GM12891 (cell line): ENCODE results near the gene CCDC177.

Source experiments
- DNase-seq: peaks from one replicate; pipeline ENCODE4 v3.0.0; 2011; ENCODE audit warnings: low spot score; ENCODE audit not compliant: insufficient read length
- FAIRE-seq: peaks from 2 replicates; lab custom pipeline; 2011; peaks lifted over from hg19 to GRCh38; lab: Jason Lieb, UNC
- PAX5 ChIP-seq: IDR thresholded peaks from 2 replicates; pipeline ENCODE4 v1.6.1; 2011; ENCODE audit warnings: low read length, moderate library complexity, mild to moderate bottlenecking; ENCODE audit not compliant: insufficient read depth, severe bottlenecking
- POLR2A ChIP-seq: IDR thresholded peaks from 2 replicates; pipeline ENCODE4 v1.6.1; 2011; ENCODE audit warnings: low read depth, low read length, control low read depth
- POLR2AphosphoS5 ChIP-seq: IDR thresholded peaks from 2 replicates; pipeline ENCODE4 v1.6.1; 2011; ENCODE audit warnings: low read depth, low read length, control low read depth
- POU2F2 ChIP-seq: IDR thresholded peaks from 2 replicates; pipeline ENCODE4 v1.6.1; 2011; ENCODE audit warnings: low read depth, mild to moderate bottlenecking, control low read depth, low read length, moderate library complexity
- SPI1 ChIP-seq: IDR thresholded peaks from 2 replicates; pipeline ENCODE4 v1.6.1; 2011; ENCODE audit warnings: low read depth, low read length, control low read depth
- TAF1 ChIP-seq: IDR thresholded peaks from 2 replicates; pipeline ENCODE4 v1.6.1; 2011; ENCODE audit warnings: low read depth, low read length, control low read depth

Gene CCDC177

DNA sequence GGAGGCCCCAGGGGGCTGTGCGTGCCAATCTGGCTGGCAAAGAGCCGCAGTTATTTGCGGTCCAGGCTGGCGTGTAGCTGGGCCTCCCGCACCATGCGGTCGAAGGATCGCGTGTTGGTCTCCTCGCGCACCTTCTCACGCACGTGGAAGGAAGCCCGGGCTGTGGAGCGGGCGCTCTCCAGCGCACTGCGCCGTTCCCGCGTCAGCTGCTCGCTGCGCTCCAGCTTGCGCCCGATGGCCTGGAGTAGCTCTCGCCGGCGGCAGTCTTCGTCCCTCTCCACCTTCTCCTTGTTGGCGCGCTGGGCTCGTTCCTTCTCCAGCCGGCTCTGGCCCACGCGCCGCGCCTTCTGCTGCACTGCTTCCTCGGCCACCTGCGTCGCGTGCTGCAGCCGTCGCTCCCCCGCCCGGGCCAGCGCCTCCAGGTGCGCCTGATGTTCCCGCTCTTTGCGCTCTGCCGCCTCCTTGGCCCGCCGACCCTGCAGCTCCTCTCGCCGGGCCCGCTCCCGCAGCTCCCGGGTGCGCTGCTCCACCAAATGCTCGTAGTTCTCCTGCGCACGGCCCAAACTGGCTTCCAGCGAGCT lies 3.1 kb downstream of the CCDC177 start:
- no peak for FAIRE-seq
- DNase-seq: no peak
- TF ChIP-seq TAF1 (no peak), POLR2A (no peak), PAX5 (no peak), SPI1 (no peak), POLR2AphosphoS5 (no peak), POU2F2 (no peak)

DNA sequence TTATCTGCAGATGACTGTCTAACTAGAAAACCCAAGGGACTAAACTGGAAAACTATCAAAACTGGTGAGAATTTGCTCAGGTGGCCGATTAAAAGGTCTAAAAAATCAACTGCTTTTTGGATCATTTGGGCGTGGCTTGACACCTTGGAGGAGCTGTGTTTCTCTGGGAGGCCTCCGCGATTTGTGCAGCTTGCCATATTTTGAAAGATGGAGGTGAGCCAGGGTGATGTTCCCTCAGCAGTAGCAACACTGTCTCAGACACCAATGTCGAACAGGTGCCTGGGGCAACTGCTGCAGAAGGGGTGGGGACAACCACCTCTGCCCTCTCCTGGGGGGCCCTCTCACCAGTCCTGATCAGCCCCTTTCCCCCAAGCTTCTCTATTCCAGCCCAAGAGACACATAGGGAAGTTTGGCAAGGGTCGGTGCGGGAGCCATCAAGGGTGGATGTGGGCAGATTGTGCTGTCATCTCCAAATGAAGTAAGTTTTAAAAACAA lies 3.8 kb downstream of the CCDC177 start:
- DNase-seq (no peak), FAIRE-seq (no peak)
- no peak for TF ChIP-seq PAX5
- TF ChIP-seq POLR2AphosphoS5: no peak
- no peak for TF ChIP-seq SPI1
- TF ChIP-seq POU2F2: no peak
- no peak for TF ChIP-seq POLR2A
- TF ChIP-seq TAF1: no peak

DNA sequence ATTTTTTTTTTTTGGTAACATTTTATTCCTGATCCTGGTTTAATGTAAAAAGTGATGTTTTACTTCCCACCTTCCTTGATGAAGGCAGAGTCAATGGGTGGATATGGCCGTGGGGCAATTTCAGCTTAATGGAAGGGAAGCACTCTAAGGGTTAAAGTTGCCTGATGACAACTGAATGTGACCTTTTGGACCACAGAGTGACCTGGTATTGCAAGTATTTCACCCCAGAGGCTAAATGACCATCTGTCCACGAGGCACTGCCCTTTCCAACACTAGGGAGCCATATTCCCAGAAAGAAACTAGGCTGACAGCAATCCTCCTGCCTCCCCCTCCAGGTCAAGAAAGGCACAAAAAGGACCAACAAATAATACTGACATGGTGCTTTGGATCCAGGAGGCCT lies 4.8 kb downstream of the CCDC177 start:
- FAIRE-seq (no peak), DNase-seq (no peak)
- TF ChIP-seq TAF1 (no peak), POU2F2 (no peak), POLR2AphosphoS5 (no peak), SPI1 (no peak), PAX5 (no peak), POLR2A (no peak)

DNA sequence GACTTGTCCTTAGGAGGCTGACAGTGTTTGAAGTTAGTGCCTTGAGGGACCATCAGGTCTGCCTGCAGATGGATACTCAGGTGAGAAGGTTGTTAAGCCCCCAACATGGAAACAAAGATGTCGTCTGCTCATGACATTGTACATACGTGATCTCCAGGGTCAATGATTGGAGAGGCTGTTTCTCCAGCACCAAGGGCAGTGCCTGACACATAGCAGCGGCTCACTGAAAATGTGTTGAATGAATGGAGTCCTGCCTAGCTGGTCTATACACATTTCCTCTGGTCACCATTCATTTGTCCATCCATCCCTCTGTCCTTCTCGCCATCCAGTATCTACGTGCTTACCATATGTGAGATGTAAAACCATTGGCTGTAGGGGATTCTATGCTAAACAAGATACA lies 7.1 kb downstream of the CCDC177 start:
- no peak for FAIRE-seq
- no peak for DNase-seq
- no peak for TF ChIP-seq PAX5
- no peak for TF ChIP-seq SPI1
- TF ChIP-seq POLR2A: no peak
- TF ChIP-seq POU2F2: no peak
- TF ChIP-seq TAF1: no peak
- TF ChIP-seq POLR2AphosphoS5: no peak

DNA sequence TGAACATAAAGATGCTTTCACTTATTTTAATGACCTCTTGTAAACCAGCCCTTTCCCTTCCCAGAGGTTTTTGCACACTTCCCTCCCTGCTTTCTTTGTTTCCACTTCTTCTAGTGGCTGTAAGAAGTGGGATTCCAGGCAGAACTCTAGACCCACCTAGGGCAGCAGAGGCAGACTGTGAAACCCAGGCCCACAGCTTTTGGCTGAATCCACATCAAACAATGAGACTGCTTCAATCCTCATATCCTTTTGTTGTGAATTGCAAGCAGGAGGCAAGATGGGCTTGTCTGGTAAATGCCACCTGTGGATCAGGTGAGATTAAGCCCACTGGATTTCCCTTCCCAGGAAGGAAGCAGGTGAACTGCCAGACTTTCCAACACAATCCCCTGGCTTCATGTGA lies 12.8 kb downstream of the CCDC177 start:
- DNase-seq (no peak), FAIRE-seq (no peak)
- TF ChIP-seq SPI1 (no peak), POLR2A (no peak), TAF1 (no peak), POLR2AphosphoS5 (no peak), POU2F2 (no peak), PAX5 (no peak)

DNA sequence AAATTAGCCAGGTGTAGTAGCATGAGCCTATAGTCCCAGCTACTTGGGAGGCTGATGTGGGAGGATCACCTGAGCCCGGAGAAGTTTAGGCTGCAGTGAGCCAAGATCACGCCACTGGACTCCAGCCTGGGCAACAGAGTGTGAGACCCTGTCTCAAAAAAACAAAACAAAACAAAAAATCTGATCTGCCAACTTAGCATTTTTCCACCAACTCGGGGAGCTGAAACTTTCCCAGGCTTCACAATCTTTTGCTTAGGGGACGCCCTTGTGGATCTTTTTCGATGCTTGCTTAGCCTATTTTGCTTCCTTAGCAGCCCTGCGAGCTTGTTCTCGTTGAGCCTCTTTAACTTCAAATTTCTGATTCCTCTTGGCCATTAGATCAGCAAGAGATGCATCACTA lies 13.8 kb downstream of the CCDC177 start:
- no peak for FAIRE-seq
- no peak for DNase-seq
- TF ChIP-seq POU2F2 (no peak), POLR2AphosphoS5 (no peak), PAX5 (no peak), POLR2A (no peak), SPI1 (no peak), TAF1 (no peak)

DNA sequence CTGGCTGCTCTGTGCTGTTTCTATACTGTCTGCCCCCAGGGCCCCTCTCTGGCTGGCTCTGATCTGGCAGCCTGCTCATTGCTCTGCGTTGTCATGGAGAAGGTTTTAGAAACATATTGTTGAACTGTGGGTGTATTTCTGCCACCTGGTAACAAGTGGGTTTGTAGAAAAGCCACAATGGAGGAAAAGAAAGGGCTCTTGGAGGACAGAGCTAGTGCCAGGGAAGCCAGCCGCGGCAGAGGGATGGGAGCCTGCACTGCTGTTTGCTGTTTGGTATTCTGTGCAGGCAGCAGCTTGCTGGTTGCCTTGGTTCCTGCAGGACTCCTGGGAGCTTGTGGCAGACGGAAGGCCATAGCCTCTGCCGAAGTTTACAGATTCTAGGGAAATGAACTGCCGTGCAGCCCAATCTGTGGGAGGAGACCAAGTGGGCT lies 15.1 kb downstream of the CCDC177 start:
- TF ChIP-seq SPI1: no peak
- no peak for TF ChIP-seq POLR2A
- TF ChIP-seq POU2F2: no peak
- FAIRE-seq: no peak
- DNase-seq: no peak

DNA sequence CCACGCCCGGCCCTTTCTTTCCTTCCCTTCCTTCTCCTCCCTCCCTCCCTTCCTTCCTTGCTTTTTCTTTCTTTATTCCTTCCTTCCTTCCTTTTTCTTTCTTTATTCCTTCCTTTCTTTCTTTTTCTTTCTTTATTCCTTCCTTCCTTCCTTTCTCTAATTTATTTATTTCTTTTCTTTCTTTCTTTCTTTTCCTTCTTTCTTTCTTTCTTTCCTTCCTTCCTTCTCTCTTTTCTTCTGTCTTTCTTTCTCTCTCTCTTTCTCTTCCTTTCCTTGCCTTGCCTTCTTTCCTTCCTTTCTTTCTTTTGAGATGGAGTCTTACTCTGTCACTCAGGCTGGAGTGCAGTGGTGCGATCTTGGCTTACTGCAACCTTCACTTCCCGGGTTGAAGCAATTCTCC lies 15.9 kb downstream of the CCDC177 start:
- no peak for DNase-seq
- no peak for TF ChIP-seq POU2F2
- TF ChIP-seq TAF1: no peak
- no peak for TF ChIP-seq SPI1
- no peak for TF ChIP-seq PAX5
- TF ChIP-seq POLR2AphosphoS5: no peak
- TF ChIP-seq POLR2A: no peak
- no peak for FAIRE-seq

DNA sequence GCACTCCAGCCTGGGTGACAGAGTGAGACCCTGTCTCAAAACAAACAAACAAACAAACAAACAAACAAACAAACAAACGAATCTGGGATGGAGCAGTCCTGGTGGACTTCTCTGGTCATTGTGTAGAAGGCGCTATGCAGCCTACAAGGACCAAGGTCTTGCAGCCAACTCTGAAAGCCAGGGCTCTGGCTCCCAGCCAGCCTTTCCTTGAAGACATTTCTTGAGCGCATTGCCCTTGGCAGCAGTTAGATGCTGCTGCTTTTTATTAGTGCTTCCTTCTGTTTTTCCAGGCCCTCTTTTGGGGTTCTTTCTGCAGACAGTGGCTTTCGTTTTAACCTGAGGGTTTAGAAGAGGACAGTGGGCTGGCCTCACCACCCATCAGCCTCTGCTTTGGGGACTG lies 20.2 kb downstream of the CCDC177 start:
- TF ChIP-seq PAX5 (no peak), POLR2A (no peak), SPI1 (no peak), POLR2AphosphoS5 (no peak), POU2F2 (no peak), TAF1 (no peak)
- no peak for FAIRE-seq
- no peak for DNase-seq
